22Rv1 (cell line): ENCODE measurements around the gene ABHD4.

Experiments
- H3K27ac ChIP-seq: fragments of 450-650 bp; 2 replicates; pipeline ENCODE4 v1.5.1; 2017
- CTCF ChIP-seq: fragments of 450-650 bp; IDR thresholded peaks from 2 replicates; pipeline ENCODE4 v1.5.1; 2017; ENCODE audit warnings: mild to moderate bottlenecking
- ZFX ChIP-seq: fragments of 450-650 bp; IDR thresholded peaks from 2 replicates; pipeline ENCODE4 v1.6.1; 2017; ENCODE audit warnings: antibody characterized with exemption, borderline replicate concordance

Gene ABHD4

GRCh38 chr14:22596354-22596879 is 1.7 kb upstream of the ABHD4 start:
- H3K27ac ChIP-seq: no peak overlapping the region
- TF ChIP-seq ZFX: no peak
- TF ChIP-seq CTCF: no peak

- TF ChIP-seq CTCF (no peak), ZFX (no peak)
- H3K27ac ChIP-seq: no peak overlapping the region
These were observed 835 bp upstream of the ABHD4 start for GRCh38 chr14:22597265-22597664.

- TF ChIP-seq CTCF (no peak), ZFX (no peak)
- peak overlapping the region; percentile 68 for H3K27ac ChIP-seq
These were observed 365 bp upstream of the ABHD4 start for GRCh38 chr14:22597771-22598098.

GRCh38 chr14:22598896-22599244 is 770 bp downstream of the ABHD4 start:
- peak overlapping the region; percentile 68 for H3K27ac ChIP-seq
- TF ChIP-seq ZFX: no peak
- TF ChIP-seq CTCF: peak; percentile 36

- H3K27ac ChIP-seq: peak overlapping the region; percentile 68
- TF ChIP-seq ZFX: no peak
- TF ChIP-seq CTCF: no peak
These were observed 1.2 kb downstream of the ABHD4 start for GRCh38 chr14:22599349-22599748.

- TF ChIP-seq CTCF (no peak), ZFX (no peak)
- H3K27ac ChIP-seq: no peak overlapping the region
These were observed 1.9 kb downstream of the ABHD4 start for GRCh38 chr14:22600027-22600426.

GRCh38 chr14:22601456-22601855 is 3.4 kb downstream of the ABHD4 start:
- H3K27ac ChIP-seq: no peak overlapping the region

More at GRCh38 chr14:22601456-22601855, 3.4 kb downstream of the ABHD4 start:
- TF ChIP-seq ZFX (no peak), CTCF (no peak)
